Measurements from ENCODE around the gene TEX51.

The TEX51 gene

DNA sequence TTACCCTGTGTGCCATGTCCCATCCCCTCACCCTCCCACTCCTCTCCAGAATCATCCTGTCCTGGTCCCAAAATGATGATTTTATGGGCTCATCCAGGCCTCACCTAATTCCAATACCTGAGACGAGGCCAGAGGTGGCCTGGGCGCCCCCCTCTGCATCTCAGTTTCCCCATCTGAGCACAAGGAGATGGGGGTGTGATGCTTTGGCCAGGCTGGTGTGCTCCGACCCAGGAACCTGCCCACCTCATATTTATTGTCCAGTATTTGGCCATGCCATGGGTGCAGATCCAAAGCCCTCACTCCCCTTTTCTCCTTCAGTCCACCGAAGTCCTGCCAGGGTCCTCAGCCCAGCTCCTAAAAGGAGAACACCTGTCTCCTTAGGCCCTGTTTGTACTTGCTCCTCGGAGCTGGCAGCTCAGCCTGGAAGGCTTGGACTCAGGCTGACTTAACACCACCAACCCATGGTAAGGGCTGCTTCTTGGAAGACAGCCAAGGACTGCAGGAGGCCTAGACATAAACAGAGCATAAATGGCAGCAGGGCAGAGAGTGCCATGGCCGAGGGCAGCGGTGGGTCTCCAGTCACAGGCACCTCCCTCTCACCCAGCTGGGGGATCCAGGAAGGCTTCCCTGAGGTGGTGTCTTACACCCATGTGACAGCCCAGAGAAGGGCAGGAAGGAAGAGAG lies 3.6 kb downstream of the TEX51 start:
- H3K4me3 ChIP-seq (ENCODE audit: low read length): no peak overlapping the region
- H3K9me3 ChIP-seq (ENCODE audit: control insufficient read depth, insufficient read depth, low read length): no peaks in the 10 kb centered on the region
- H3K27me3 ChIP-seq (ENCODE audit: control insufficient read depth, insufficient read depth, low read length): no peaks in the 10 kb centered on the region
- H3K4me1 ChIP-seq (ENCODE audit: control insufficient read depth, insufficient read depth, low read length): no peaks in the 10 kb centered on the region
- no peaks in the 10 kb centered on the region for H3K36me3 ChIP-seq (ENCODE audit: control insufficient read depth, insufficient read depth, low read length)
- H3K27ac ChIP-seq (ENCODE audit: low read length): no peak overlapping the region
- DNase-seq (ENCODE audit: low read depth, low spot score): no peak
- no CpG with 5 or more reads among the region's 7 CpGs for WGBS (ENCODE audit: insufficient coverage, insufficient read length)

DNA sequence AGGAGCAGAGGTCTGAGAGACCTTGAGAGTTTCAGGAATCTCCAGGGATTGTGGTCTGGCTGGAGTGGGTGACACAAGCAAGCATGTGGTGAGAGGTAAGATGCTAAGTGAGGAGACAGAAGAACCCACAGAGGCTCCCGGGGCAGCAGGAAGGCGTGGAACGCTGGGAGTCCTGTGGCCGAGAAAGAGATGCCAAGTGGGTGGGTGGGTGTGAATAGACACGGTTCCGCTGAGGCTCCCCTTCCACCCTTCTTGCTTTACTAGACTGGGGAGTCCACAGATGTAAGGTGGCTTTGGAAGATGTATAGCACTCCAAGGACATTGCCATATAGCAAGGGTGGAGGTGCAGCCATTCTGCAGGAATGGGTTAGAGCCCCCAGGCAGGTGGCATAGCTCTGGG lies 4.2 kb downstream of the TEX51 start:
- no peaks in the 10 kb centered on the region for H3K36me3 ChIP-seq (ENCODE audit: control insufficient read depth, insufficient read depth, low read length)
- no peak for DNase-seq (ENCODE audit: low read depth, low spot score)
- H3K9me3 ChIP-seq (ENCODE audit: control insufficient read depth, insufficient read depth, low read length): no peaks in the 10 kb centered on the region
- no peaks in the 10 kb centered on the region for H3K27me3 ChIP-seq (ENCODE audit: control insufficient read depth, insufficient read depth, low read length)
- WGBS (ENCODE audit: insufficient coverage, insufficient read length): no CpG with 5 or more reads among the region's 6 CpGs
- H3K4me1 ChIP-seq (ENCODE audit: control insufficient read depth, insufficient read depth, low read length): no peaks in the 10 kb centered on the region
- H3K27ac ChIP-seq (ENCODE audit: low read length): no peak overlapping the region
- H3K4me3 ChIP-seq (ENCODE audit: low read length): no peak overlapping the region

DNA sequence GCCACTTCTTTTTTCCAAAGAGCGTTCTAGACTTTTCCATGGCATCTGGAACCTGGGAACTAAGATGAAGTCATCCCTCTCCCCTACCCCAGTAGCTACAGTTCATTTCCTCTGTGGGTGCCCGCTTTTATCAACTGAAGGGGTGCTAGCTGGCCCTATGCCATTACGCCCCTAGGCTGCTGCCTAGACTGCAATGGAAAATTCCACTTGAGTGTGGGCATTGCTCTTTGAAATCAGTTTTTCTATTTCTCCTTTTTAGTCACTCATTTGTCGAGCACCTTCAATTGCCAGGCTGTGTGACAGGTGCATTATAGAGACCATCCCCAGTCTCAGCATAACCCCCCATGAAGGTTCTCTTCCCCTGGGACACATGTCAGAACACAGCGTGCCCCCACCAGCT lies 7.3 kb downstream of the TEX51 start:
- no peaks in the 10 kb centered on the region for H3K4me1 ChIP-seq (ENCODE audit: control insufficient read depth, insufficient read depth, low read length)
- DNase-seq (ENCODE audit: low read depth, low spot score): no peak
- H3K4me3 ChIP-seq (ENCODE audit: low read length): no peak overlapping the region
- H3K36me3 ChIP-seq (ENCODE audit: control insufficient read depth, insufficient read depth, low read length): no peaks in the 10 kb centered on the region
- H3K27ac ChIP-seq (ENCODE audit: low read length): no peak overlapping the region
- no peaks in the 10 kb centered on the region for H3K27me3 ChIP-seq (ENCODE audit: control insufficient read depth, insufficient read depth, low read length)
- WGBS (ENCODE audit: insufficient coverage, insufficient read length): no CpG with 5 or more reads among the region's 5 CpGs
- H3K9me3 ChIP-seq (ENCODE audit: control insufficient read depth, insufficient read depth, low read length): no peaks in the 10 kb centered on the region

DNA sequence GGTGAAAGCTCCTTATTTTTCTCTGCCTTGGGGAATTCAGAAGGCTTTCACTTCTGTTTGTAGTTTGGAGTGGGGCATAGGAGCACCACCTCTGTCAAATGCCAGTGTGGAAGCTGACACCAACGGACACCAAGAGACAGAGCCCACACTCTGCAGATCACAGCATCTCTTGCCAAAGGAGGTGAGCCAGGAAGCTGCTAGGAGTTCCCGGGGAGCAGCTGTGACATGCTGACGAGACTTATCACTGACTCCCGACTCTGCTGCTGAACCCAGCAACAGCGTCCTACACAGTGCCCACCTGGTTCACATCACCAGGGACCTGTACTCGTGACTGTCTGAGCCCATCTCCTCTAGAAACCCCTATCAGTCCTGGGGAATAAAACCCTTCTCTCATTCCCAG lies 8.1 kb downstream of the TEX51 start:
- no CpG with 5 or more reads among the region's 6 CpGs for WGBS (ENCODE audit: insufficient coverage, insufficient read length)
- no peak overlapping the region for H3K4me3 ChIP-seq (ENCODE audit: low read length)
- no peaks in the 10 kb centered on the region for H3K36me3 ChIP-seq (ENCODE audit: control insufficient read depth, insufficient read depth, low read length)
- no peaks in the 10 kb centered on the region for H3K27me3 ChIP-seq (ENCODE audit: control insufficient read depth, insufficient read depth, low read length)
- no peak for DNase-seq (ENCODE audit: low read depth, low spot score)
- no peaks in the 10 kb centered on the region for H3K9me3 ChIP-seq (ENCODE audit: control insufficient read depth, insufficient read depth, low read length)
- H3K27ac ChIP-seq (ENCODE audit: low read length): no peak overlapping the region
- no peaks in the 10 kb centered on the region for H3K4me1 ChIP-seq (ENCODE audit: control insufficient read depth, insufficient read depth, low read length)

DNA sequence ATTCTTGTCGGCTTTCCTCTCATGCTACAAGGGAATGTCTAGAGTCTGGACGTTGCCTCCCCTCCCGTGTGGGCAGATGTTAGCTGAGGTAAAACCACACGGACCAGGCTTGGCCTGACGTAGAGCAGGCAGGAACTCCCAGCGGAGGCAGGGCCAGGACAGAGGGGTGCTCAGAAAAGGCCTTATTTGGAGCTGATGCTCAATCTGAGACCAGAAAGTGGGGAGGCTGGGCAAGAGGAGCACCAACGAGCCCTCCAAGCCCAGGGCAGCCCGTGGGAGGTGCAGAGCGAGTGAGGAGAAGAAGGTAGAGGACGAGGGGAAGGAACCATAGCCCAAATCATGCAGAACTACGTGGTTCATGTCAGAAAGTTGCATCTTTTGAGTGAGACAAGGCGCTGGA lies 9.0 kb downstream of the TEX51 start:
- Histone ChIP-seq H3K4me3 (ENCODE audit: low read length) (no peak overlapping the region), H3K4me1 (ENCODE audit: control insufficient read depth, insufficient read depth, low read length) (no peaks in the 10 kb centered on the region), H3K9me3 (ENCODE audit: control insufficient read depth, insufficient read depth, low read length) (no peaks in the 10 kb centered on the region), H3K27ac (ENCODE audit: low read length) (no peak overlapping the region), H3K27me3 (ENCODE audit: control insufficient read depth, insufficient read depth, low read length) (no peaks in the 10 kb centered on the region), H3K36me3 (ENCODE audit: control insufficient read depth, insufficient read depth, low read length) (no peaks in the 10 kb centered on the region)
- DNase-seq (ENCODE audit: low read depth, low spot score): no peak
- WGBS (ENCODE audit: insufficient coverage, insufficient read length): no CpG with 5 or more reads among the region's 12 CpGs

DNA sequence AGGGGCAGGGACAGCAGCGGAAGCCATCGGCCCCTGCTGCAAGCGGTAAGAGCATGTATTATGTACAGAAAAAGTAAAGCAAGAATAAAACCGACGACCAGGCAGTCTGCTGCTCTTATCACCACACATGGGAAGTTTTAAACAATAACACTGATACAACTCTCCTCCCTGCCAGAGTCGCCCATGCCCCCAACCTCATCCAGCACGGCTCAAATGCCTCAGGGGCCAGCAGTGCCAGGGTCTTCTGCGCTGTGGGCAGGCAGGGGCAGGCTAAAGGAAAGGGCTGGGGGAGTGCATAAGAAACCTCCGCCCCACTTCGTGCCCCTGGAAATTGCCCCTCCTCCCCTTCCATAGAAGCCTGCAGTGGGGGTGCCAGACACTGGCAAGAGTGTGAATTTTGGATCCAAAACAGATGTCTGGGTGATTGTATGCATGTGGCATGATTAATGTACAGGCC lies 10.1 kb downstream of the TEX51 start:
- no CpG with 5 or more reads among the region's 10 CpGs for WGBS (ENCODE audit: insufficient coverage, insufficient read length)
- Histone ChIP-seq H3K4me3 (ENCODE audit: low read length) (no peak overlapping the region), H3K36me3 (ENCODE audit: control insufficient read depth, insufficient read depth, low read length) (no peaks in the 10 kb centered on the region), H3K4me1 (ENCODE audit: control insufficient read depth, insufficient read depth, low read length) (no peaks in the 10 kb centered on the region), H3K27ac (ENCODE audit: low read length) (no peak overlapping the region), H3K27me3 (ENCODE audit: control insufficient read depth, insufficient read depth, low read length) (no peaks in the 10 kb centered on the region), H3K9me3 (ENCODE audit: control insufficient read depth, insufficient read depth, low read length) (no peaks in the 10 kb centered on the region)
- no peak for DNase-seq (ENCODE audit: low read depth, low spot score)

DNA sequence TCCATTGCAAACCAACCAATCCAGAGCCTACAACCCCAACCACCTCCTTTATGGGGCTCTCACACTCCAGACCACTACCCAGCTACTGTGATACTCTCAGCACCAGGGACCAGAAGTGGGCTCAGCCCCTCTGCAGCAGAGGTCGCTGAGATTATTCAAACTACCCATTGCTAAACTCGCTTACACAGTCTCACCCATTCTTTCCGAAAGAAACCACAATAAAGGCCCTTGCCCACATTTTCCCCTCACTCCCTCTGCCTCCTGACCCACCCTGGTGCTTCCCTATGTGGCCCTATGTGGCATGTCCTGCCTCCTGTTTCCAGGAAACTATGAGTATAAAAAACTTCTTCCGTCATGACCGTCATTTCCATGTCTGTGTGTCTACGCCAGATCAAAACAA lies 10.7 kb downstream of the TEX51 start:
- no peaks in the 10 kb centered on the region for H3K27me3 ChIP-seq (ENCODE audit: control insufficient read depth, insufficient read depth, low read length)
- no peaks in the 10 kb centered on the region for H3K9me3 ChIP-seq (ENCODE audit: control insufficient read depth, insufficient read depth, low read length)
- H3K4me3 ChIP-seq (ENCODE audit: low read length): no peak overlapping the region
- no peak for DNase-seq (ENCODE audit: low read depth, low spot score)
- H3K36me3 ChIP-seq (ENCODE audit: control insufficient read depth, insufficient read depth, low read length): no peaks in the 10 kb centered on the region
- no CpG with 5 or more reads among the region's 6 CpGs for WGBS (ENCODE audit: insufficient coverage, insufficient read length)
- H3K4me1 ChIP-seq (ENCODE audit: control insufficient read depth, insufficient read depth, low read length): no peaks in the 10 kb centered on the region
- no peak overlapping the region for H3K27ac ChIP-seq (ENCODE audit: low read length)

DNA sequence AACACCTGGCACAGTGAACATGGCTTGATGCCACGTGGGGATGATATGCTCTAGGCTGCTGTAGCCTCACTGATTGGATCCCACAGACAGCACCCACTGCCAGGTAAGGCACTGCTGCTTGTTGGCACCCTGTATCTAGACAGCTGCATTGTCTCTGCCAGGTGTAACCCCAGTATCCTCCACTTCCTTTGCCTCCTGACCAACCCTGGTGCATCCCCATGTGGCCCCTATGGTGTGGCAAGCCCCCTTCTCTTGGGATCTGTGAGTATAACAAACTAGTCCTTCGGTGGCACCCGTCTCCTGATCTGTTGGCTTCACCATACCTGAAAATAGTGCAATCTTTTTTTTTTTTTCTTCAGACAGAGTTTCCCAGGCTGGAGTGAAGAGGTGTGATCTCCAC lies 11.1 kb downstream of the TEX51 start:
- no peaks in the 10 kb centered on the region for H3K27me3 ChIP-seq (ENCODE audit: control insufficient read depth, insufficient read depth, low read length)
- no peaks in the 10 kb centered on the region for H3K9me3 ChIP-seq (ENCODE audit: control insufficient read depth, insufficient read depth, low read length)
- no peaks in the 10 kb centered on the region for H3K36me3 ChIP-seq (ENCODE audit: control insufficient read depth, insufficient read depth, low read length)
- no peak for DNase-seq (ENCODE audit: low read depth, low spot score)
- H3K4me3 ChIP-seq (ENCODE audit: low read length): no peak overlapping the region
- WGBS (ENCODE audit: insufficient coverage, insufficient read length): no CpG with 5 or more reads among the region's 3 CpGs
- no peaks in the 10 kb centered on the region for H3K4me1 ChIP-seq (ENCODE audit: control insufficient read depth, insufficient read depth, low read length)
- no peak overlapping the region for H3K27ac ChIP-seq (ENCODE audit: low read length)

DNA sequence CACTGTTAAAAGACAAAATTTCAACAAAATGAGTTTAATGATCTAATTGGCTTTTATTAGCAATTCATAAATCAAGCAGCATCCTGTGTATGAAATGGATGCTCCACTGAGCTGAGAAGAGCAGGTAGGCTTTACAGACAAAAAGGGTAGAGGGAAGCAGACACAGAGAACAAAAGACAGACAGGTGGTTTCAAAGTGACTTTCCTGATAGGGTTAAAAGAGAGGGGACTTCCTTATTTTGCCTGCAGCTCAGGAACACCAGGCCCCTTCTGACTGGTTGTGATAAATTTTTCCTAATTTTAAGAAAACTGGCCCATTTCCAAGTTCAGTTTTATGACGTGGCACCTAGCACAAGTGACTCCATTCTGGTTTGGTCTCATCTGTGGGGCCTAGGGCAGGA lies 11.9 kb downstream of the TEX51 start:
- Histone ChIP-seq H3K27ac (ENCODE audit: low read length) (no peak overlapping the region), H3K4me3 (ENCODE audit: low read length) (no peak overlapping the region), H3K27me3 (ENCODE audit: control insufficient read depth, insufficient read depth, low read length) (no peaks in the 10 kb centered on the region), H3K36me3 (ENCODE audit: control insufficient read depth, insufficient read depth, low read length) (no peaks in the 10 kb centered on the region), H3K9me3 (ENCODE audit: control insufficient read depth, insufficient read depth, low read length) (no peaks in the 10 kb centered on the region), H3K4me1 (ENCODE audit: control insufficient read depth, insufficient read depth, low read length) (no peaks in the 10 kb centered on the region)
- WGBS (ENCODE audit: insufficient coverage, insufficient read length): no CpG with 5 or more reads among the region's 1 CpG
- DNase-seq (ENCODE audit: low read depth, low spot score): no peak

DNA sequence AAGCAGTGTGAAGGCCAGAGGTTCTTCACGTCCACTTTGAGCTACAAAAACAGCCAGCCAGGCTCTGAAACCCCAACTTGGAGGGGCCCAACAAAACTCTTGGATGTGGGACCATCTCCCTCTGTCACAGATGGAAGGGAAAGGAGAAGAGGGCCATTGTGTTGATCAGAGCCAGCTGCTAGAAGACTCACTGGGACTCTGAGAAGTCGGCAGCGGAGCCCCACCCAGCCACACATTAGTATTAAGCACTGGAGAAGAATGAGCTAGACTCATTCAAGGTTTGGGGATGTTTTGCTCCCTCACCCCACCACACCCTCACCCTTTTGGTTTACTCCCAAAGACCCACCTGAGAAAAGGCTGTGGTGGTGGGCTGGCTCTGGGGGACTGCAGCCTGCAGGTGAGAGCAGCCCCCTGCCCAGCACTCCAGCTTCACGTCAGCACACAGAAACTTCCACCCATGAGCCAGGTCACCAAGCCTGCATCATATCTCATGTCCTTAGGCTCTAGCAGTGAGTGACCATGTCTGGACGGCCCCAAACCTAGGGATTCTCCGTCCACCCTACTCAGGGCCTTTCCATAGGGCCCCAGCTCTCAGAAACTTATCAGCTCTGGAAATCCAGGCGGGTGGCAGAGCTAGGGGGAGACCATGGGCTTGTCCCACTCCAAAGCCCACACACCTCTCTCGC lies 12.6 kb downstream of the TEX51 start:
- no CpG with 5 or more reads among the region's 8 CpGs for WGBS (ENCODE audit: insufficient coverage, insufficient read length)
- no peaks in the 10 kb centered on the region for H3K27me3 ChIP-seq (ENCODE audit: control insufficient read depth, insufficient read depth, low read length)
- no peak overlapping the region for H3K27ac ChIP-seq (ENCODE audit: low read length)
- no peaks in the 10 kb centered on the region for H3K4me1 ChIP-seq (ENCODE audit: control insufficient read depth, insufficient read depth, low read length)
- H3K36me3 ChIP-seq (ENCODE audit: control insufficient read depth, insufficient read depth, low read length): no peaks in the 10 kb centered on the region
- no peak for DNase-seq (ENCODE audit: low read depth, low spot score)
- no peak overlapping the region for H3K4me3 ChIP-seq (ENCODE audit: low read length)
- H3K9me3 ChIP-seq (ENCODE audit: control insufficient read depth, insufficient read depth, low read length): no peaks in the 10 kb centered on the region

DNA sequence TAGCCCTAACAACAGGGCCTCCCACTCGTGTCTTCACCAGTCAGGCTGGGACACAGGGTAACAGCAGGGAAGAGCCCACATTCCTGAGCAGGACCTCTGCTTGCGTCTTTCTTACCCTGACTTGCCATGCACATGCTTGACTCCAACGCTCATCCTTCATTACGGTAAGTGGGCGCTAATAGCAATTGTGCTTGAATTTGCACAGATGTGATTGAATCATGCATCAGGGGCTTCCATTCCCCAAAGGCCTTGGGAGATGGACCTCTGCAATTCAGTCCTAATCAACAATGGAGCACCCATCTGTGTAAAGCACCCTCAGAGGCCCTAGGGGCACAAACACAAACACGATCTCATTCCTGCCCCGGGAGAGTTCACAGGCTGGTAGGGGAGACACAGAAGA lies 13.5 kb downstream of the TEX51 start:
- H3K9me3 ChIP-seq (ENCODE audit: control insufficient read depth, insufficient read depth, low read length): no peaks in the 10 kb centered on the region
- H3K27me3 ChIP-seq (ENCODE audit: control insufficient read depth, insufficient read depth, low read length): no peaks in the 10 kb centered on the region
- H3K27ac ChIP-seq (ENCODE audit: low read length): no peak overlapping the region
- no peak overlapping the region for H3K4me3 ChIP-seq (ENCODE audit: low read length)
- no peak for DNase-seq (ENCODE audit: low read depth, low spot score)
- H3K4me1 ChIP-seq (ENCODE audit: control insufficient read depth, insufficient read depth, low read length): no peaks in the 10 kb centered on the region
- H3K36me3 ChIP-seq (ENCODE audit: control insufficient read depth, insufficient read depth, low read length): no peaks in the 10 kb centered on the region
- WGBS (ENCODE audit: insufficient coverage, insufficient read length): no CpG with 5 or more reads among the region's 7 CpGs

All from iPS DF 6.9 (cell line).